Activated effector memory CD4-positive, alpha-beta T cell treated with Interleukin-2 at 50 U/mL for 16 hours (primary cell): ENCODE data around the gene OR2T11.
"Not testable (repeated sequence)": the region's sequence is repeated elsewhere in the genome, so short reads cannot be mapped to it uniquely, and the experiment has no call there.

Source experiments
- DNase-seq: peaks from one replicate; pipeline ENCODE4 v3.0.0-alpha.2; 2020

OR2T11 gene

GRCh38 chr1:248618119-248618518 lies 16.8 kb downstream of the OR2T11 start:
- DNase-seq, result no peak

DNA sequence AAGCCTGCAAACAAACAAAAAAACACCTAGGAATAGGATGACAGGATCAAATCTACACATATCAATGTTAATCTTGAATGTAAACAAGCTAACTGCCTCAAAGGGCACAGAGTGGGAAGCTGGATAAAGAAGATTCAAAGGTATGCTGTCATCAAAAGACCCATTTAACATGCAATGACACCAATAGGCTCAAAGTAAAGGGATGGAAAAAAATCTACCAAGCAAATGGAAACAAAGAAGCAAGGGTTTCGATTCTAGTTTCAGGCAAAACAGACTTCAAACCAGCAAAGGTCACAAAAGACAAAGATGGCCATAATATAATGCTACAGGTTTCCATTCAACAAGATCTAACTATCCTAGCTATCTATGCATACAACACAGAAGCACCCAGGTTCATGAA lies 21.1 kb downstream of the OR2T11 start:
- DNase-seq, result no peak

DNA sequence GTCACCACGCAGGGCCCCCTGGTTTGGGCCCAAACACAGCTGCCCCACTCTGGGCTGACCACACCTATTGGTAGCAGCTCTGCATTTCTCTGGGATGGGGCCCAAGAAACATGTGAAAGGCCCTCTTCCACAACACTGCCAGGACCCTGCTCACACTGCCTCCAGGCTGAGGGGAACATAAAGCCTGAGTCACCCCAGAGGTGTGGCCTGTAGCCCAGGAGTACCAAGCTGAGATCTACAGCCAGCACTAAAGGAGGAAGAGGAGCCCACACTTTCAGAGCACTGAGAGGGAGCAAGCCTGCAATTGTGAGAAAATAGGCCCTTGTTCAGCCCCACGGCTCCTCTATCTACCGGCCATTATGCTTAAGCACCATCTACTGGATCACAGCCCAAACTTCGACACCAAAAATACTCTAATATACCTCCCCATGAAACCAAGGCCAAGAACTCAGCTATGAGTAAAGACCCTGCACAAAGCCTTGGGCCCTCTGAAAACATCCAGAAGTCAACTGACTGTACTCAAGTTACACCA lies 22.9 kb downstream of the OR2T11 start:
- DNase-seq, result no peak

DNA sequence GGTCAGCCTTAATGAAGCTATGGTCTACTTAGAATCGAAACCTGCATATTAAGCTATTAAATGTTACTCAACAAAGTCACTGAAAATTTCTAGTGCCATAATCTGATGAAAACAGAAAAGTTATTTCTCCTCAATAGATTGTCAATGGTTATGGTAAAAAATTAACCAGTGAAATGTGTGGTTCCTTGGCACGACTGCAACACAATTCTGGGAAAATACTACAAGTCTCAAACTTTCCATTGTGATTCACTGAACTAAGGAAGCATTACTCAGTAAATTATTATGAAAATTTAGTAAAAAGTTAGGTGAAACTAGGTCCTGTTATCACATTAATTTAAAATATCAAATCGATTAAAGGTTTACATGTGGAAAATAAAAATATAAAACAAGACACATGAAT lies 24.6 kb downstream of the OR2T11 start:
- no peak for DNase-seq

GRCh38 chr1:248599396-248599795 lies 35.5 kb downstream of the OR2T11 start:
- DNase-seq, result no peak

DNA sequence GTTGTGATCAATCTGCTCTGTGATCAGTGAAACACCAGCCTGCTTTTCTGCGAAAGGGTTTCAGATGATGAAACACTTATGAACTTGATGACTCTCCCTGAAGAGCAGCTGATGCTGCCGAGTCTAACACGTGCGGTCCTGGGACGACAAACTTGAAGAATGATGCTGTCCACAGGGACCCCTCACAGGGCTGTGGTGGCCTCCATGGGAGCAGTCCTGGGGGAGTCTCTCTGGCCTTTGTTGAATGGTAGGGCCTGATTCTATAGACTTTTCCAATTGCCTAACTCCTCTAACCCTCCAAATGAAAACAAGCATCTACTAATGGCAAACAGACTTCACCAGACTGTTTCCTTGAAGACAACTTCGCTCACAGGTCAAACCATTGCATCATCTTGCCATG lies 37.3 kb downstream of the OR2T11 start, which contains the start of gene OR2T10:
Gene OR2T10, minus strand, starts transcription at position 112 of the 400 bp plus-strand sequence. CDS start 3,932 bp downstream, outside the sequence.
- no peak for DNase-seq

DNA sequence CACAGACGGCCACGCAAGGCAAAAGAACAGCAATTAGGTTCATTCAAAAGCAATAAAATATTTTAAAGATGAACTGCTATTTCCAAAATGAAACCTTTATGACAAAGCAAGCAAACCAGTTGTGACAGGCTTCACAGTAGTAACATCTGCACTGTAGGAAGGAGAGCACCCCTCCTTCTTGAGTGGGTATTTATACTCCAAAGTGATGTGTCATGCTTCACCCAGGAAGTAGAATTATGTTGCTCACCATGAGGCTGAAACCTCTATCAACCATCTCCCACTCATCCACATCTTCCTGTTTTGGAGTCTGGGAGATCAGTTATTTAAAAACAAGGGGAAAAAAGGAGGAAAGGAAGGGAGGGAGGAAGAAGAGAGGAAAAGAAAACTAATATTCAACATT lies 38.3 kb downstream of the OR2T11 start:
- no peak for DNase-seq

DNA sequence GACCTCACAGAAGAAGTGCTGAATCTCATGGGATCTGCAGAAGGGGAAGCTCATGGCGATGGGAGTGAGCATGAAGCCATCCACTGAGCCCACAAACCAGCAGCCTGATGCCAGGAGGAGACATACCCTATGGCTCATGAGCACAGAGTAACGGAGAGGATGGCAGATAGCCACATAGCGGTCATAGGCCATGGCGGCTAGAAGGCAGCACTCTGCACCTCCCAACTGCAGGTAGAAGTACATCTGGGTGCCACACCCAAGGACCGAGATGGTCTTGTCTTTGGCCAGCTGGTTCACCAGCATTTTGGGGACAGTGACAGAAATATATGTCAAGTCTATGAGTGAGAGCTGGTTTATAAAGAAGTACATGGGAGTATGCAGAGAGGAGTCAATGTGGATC lies 41.7 kb downstream of the OR2T11 start:
- no peak for DNase-seq

DNA sequence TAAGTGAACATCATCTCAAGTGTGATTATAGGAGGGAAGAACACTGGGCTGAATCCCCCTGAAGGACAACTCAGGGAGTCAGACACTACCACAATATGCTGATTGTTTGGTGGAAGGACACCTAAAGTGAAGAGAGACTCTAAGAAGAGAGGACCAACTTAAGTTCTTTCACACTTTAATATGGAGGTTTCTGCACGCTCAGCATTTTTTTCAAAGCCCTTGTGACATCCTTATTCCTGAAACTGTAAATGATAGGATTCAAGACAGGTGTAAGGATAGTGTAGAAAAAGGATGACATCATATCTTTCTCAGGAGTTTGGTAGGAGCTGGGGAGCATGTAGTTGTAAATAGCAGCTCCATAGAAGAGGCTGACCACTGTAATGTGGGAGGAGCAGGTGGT lies 42.2 kb downstream of the OR2T11 start:
- no peak for DNase-seq

DNA sequence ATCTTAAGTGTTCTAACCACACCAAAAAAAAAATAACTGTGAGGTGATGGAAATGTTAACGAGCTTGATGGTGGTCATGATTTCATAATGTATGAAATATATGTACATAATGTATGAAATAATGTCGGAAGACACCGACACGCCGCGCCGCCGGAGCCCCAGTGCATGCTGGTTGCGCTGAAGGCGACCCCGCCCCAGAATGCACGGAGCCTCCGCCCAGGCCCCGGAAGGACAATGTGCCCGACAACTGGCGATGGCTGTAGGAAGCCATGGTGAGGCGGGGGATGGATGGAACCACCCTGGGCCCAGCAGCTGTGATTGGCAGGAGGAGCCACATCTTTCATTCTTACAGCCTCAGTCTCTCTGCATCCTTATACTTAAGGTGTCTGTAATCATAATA lies 44.8 kb downstream of the OR2T11 start:
- no peak for DNase-seq

GRCh38 chr1:248589334-248589733 lies 45.6 kb downstream of the OR2T11 start:
- no peak for DNase-seq

GRCh38 chr1:248585266-248585665 lies 49.6 kb downstream of the OR2T11 start:
- no peak for DNase-seq

DNA sequence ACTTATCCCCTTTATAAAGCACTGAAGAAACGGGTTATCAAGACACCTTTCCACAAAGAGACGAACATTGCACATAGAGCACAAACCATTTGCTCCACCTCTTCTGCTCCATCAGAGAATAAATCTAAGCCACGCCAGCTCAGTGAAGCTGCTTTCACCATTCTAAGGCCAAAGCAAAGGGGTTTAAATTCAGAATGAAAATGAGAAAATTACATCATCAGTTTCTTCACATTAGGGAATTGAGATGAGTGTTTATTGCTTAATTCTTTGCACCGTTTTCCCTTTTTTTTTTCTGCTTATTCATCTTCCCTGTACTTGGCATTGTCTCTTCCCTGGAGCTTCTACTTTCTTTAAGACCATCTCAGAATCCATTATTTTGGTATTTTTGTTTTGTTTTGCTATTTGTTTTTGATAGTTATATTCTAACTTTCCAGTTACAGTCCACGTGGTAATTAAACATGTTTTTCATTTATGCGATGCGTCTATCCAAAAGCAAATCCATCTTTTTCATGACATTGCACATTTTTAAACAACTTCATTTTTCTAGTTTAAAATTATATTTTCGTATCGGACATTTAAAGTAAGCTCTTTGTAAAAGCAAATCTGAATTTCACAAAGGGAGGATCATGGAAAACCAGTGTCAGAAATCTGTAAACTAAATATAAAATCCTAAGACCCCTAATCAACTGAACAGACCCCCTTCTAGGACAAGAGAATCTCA lies 58.5 kb downstream of the OR2T11 start:
- DNase-seq, result no peak

DNA sequence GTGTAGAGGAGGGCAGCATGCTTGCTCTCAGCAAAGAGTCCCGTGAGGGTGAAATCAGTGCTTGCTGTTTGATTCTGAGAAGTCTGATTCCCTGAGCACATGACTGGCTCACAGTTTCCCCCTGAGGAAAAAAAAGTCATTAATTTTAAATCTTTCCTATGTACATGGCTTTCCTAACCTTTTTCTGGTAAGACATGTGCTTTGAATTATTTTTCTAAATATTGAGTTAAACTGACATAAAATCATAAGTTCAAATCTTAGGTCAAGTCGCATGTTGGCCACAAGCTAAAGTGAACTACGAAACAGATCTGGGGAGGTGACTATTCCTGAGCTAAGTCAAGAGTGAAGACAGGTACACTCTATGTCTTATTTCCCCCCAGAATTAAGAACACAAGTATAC lies 60.2 kb downstream of the OR2T11 start, which contains the start of gene OR2T34:
Gene OR2T34, minus strand, starts transcription at position 101 of the 400 bp plus-strand sequence. Its CDS starts 0 bp downstream, at position 101.
- not testable (repeated sequence) for DNase-seq

DNA sequence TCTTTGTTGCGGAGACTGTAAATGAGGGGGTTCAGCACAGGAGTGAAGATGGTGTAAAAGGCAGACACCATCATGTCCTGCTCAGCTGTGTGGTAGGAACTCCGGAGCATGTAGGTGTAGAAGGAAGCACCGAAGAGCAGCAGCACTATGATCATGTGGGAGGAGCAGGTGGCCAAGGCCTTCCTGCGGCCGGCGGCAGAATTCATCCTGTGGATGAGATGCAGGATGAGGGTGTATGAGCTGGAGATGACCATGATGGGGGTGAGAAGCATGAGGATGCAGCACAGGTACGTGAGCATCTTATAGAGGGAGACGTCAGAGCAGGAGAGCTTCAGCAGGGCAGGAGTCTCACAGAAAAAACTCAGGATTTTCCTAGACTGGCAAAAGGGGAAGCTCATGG lies 61.0 kb downstream of the OR2T11 start:
- DNase-seq, result not testable (repeated sequence)
